NOMO-1 treated with DMSO at 0.1 percent for 48 hours (cell line): ENCODE measurements around the gene WTAP.
"Not testable (repeated sequence)": the region's sequence is repeated elsewhere in the genome, so short reads cannot be mapped to it uniquely, and the experiment has no call there.

Source experiments
- DNase-seq: peaks from one replicate; lab custom pipeline; 2025; ENCODE audit not compliant: unreplicated experiment; lab: John Stamatoyannopoulos, UW

Gene WTAP

GRCh38 chr6:159727717-159728445 is 575 bp downstream of the WTAP start:
- peak; percentile 45 for DNase-seq

DNA sequence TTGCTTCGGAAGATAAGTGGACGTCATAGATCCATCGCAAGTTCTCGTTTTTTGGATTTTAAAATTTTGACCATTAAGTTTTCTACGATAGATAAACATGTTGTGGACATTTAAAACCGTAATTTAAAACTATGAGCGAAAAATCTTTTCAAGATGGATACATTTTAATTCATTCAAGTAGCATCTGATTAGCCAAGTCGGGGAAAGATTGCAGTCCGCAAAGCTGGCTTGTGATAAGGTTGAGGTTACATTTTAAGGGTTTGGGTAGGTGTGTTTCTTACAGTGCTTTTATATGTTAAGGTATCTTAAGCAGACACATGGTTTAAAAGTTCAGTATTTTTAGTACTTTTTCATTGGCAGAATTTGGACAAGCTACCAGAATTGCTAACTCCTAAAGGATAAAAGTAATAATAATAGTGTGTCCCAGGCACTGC is 1.2 kb downstream of the WTAP start:
- DNase-seq, result no peak

DNA sequence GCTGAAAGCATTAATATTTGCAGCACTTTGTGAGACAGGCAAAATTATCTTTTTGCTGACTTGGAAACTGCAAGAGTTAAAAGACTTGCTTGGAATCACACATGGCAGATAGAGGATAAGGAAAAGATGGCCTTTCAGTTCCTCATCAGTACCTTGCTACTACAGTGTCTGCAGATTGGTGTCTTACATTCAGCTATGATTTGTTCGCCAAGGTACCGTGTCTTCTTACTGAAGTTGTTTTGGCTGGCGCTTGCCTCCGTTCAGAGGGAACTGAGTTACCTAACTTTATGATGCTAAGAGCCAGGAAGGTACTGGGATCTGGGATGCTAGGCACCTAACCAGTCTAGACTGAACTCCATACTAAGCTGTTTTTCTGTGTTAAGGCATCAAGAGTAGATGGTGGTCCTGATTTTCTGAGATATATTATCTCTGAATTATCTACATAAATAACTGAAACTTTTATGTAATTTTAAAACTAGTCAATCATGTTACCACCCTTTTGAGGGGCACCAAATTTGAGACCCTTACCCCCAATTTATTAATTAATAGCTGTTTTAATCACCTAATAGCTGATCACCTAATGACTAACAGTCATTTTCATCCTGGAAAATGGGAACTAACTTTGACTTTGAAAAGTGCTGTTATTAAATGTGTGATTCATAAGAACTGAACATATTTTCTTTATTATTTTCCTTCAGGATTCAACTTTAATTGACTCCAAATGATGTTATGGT is 2.5 kb downstream of the WTAP start:
- DNase-seq, result peak; percentile 44

DNA sequence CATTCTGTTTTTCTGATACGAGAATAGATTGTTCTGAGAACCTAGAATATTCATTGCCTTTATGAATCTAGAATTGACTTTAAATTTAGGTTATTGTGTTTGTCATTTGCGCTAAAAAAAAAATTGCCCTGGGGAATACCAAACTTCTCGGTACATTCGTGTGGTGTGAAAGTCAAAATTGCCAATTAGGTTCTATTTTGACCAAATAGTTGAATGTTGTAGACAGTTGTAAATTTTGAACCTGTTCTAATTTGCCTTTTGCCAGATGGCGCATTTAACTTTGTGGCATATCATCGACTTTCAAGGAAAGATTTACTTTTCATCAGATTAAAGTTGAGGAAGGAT is 3.0 kb downstream of the WTAP start:
- no peak for DNase-seq

GRCh38 chr6:159732550-159732949 is 5.2 kb downstream of the WTAP start:
- DNase-seq, result not testable (repeated sequence)

DNA sequence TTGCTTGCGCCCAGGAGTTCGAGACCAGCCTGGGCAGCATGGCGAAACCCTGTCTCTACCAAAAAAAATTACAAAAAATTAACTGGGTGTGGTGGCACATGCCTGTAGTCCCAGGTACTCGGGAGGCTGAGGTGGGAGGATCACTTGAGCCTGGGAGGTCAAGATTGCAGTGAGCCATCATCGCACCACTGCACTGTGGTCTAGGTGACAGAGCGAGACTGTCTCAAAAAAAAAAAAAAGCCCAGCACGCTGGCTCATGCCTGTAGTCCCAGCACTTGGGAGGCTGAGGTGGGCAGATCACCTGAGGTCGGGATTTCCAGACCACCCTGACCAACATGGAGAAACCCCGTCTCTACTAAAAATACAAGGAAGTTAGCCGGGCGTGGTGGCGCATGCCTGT is 6.1 kb downstream of the WTAP start:
- not testable (repeated sequence) for DNase-seq

DNA sequence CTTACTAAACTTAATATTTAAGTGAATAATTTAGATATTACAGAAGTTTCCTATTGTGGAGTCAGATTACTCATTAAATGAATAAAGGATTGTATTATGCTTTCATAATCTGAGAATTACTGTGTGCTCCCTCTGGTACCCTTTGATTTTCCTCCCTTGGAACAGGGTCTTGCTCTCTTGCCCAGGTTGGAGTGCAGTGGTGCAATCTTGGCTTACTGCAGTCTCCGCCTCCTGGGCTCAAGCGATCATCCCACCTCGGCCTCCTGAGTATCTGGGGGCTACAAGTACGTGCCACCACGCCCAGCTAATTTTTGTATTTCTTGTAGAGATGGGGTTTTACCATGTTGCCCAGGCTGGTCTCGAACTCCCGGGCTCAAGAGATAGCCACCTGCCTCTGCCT is 9.6 kb downstream of the WTAP start:
- no peak for DNase-seq

GRCh38 chr6:159739341-159739740 is 12.0 kb downstream of the WTAP start:
- peak; percentile 86 for DNase-seq

DNA sequence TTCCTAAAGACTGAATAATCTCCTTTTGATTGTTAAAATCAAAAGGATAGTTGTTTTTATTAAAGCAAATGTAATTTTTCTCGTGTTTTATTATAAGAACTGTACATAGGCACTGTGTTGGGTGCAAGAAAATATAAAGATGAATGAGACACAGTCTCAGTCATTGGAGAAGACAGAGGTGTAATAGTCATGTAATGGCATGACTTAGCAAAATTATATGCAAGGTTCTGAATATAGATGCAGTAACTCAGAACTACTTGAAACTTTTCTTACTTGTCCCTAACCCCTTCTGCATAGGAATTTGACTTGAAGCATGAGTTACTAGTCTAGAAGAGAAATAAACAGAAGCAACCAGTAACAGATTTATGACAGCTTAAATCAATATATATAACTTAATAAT is 14.9 kb downstream of the WTAP start:
- no peak for DNase-seq

- no peak for DNase-seq
These were observed 17.8 kb downstream of the WTAP start for GRCh38 chr6:159745081-159745480.

GRCh38 chr6:159746759-159747158 is 19.5 kb downstream of the WTAP start:
- DNase-seq, result no peak

- DNase-seq, result not testable (repeated sequence)
These were observed 20.8 kb downstream of the WTAP start for GRCh38 chr6:159748127-159748526.

GRCh38 chr6:159751448-159751847 is 24.1 kb downstream of the WTAP start:
- no peak for DNase-seq

- no peak for DNase-seq
These were observed 26.0 kb downstream of the WTAP start for GRCh38 chr6:159753081-159753872.

DNA sequence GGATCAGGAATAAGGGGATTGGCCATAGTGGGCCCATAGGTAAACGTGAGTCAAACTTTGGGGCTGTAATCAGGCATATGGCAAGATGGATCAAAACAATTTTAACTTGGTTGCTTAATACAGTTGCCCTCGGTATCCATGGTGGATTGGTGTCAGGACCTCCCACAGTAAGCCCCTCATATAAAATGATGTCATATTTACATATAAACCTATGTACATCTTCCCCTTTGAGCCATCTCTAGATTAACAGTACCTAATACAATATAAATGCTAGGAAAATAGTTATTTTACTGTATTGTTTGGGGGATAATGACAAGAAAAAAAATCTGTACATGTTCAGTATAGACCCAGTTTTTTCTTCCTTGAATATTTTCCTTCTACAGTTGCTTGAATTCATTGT is 27.1 kb downstream of the WTAP start:
- no peak for DNase-seq

DNA sequence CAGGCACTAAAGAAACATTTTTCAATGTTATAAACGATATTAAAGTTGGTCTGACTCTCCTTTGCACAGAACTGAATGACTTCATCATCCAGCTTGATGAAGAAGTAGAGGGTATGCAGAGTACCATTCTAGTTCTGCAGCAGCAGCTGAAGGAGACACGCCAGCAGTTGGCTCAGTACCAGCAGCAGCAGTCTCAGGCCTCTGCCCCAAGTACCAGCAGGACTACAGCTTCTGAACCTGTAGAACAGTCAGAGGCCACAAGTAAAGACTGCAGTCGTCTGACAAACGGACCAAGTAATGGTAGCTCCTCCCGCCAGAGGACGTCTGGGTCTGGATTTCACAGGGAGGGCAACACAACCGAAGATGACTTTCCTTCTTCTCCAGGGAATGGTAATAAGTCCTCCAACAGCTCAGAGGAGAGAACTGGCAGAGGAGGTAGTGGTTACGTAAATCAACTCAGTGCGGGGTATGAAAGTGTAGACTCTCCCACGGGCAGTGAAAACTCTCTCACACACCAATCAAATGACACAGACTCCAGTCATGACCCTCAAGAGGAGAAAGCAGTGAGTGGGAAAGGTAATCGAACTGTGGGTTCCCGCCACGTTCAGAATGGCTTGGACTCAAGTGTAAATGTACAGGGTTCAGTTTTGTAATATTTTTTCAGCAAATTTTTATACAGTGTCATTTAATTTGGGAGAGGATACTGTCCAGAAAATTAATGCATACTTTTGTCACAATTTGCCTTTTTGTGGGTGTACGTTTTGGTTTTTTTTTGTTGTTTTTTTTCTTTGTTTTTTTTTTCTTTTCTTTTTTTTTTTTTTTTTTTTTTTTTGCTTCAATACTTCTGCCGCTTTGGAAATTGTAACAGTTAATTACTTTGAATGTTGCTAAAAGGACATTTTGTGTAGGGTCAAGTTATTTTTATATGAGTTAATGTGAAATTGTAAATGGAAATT is 27.9 kb downstream of the WTAP start:
- DNase-seq, result no peak

- no peak for DNase-seq
These were observed 29.2 kb downstream of the WTAP start for GRCh38 chr6:159756508-159756907.

DNA sequence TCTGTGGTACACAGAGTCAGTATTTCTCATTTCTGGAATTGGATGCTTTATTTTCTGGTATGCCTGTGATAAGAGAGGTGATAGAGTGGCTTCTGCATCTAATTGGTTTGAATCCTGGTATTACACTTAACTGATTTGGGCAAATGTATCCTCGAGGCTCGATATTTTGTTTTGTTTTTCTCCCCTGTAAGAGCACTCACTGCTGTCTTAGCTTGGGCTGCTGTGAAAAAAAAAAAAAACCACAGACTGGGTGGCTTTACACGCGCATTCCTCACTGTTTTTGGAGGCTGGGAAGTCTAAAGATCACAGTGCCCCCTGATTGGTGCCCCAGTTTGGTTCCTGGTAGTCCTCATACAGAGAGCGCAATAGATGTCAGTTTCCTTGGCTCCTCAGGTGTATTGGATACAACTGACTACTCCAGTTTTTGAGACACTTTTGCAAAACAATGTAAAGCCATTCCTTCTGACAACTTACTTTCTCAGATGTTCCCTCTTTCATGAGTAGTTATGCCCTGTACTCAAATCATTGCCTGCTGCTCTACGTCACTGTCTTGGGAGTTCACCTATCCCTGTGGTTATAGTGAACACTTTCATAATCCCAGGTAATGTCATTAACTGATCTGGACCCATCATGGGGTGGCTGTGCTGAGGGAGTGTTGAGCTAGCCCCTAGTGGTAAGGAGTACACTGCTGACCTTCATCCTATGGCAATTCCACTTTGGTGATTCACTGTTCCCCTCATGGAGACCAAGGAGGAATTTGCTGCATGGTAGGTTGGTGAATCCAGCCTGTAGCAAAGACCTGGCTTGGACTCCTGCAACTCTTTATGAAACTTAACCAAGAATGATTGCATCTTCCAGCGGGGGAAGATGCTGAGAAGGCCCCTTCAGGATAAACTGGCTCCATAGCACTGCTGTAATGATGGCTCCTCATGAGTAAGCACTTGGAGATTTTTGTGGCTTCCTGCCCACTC is 31.0 kb downstream of the WTAP start:
- DNase-seq, result no peak

DNA sequence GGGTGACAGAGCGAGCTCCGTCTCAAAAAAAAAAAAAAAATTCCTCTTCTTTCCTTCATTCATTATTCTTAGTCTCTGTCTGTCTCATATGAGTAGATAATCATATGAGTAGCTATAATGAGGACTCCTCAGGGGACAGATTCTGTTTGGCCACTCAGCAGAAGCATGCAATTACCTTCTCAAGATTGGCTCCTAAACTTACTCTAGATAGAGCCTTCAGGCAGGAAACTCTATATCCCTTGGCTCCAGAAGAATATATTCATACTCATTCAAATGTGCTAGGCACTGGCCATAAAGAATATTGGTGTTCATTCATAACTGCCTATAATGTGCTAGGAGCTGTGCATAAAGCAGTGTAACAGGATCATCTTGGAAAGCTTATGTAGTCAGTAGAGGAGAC is 32.3 kb downstream of the WTAP start:
- DNase-seq, result no peak
